ENCODE data around the gene C14orf93.
A peak's percentile ranks its signal among the peaks of the same experiment; 100 is the strongest.

C14orf93 gene

GRCh38 chr14:23055621-23056144 is 45.7 kb upstream of the C14orf93 start:
- Histone ChIP-seq H3K9ac (ENCODE audit: low read depth, low read length, poor library complexity, severe bottlenecking) (no peak overlapping the region), H4K20me1 (ENCODE audit: insufficient read depth, low read length, poor library complexity, severe bottlenecking) (no peaks in the 10 kb centered on the region), H3K9me2 (replicated peaks; ENCODE audit: low read depth, low read length) (no peaks in the 10 kb centered on the region), H3K4me2 (ENCODE audit: low read depth, low read length, poor library complexity, severe bottlenecking) (peak overlapping the region; percentile 94), H3F3A (ENCODE audit: low read depth) (no peaks in the 10 kb centered on the region), H3K4me3 (ENCODE audit: low read length, poor library complexity, severe bottlenecking) (no peak overlapping the region), H3K36me3 (ENCODE audit: insufficient read depth, low read length) (peaks cover 17% of the 10 kb centered on the region; the same call in 1 of the 2 replicates), H3K9me3 (ENCODE audit: insufficient read depth, low read depth, low read length) (no peaks in the 10 kb centered on the region), H3K4me1 (ENCODE audit: insufficient read depth, low read length, poor library complexity, severe bottlenecking) (peaks cover 13% of the 10 kb centered on the region), H3K27me3 (ENCODE audit: insufficient read depth, low read length, poor library complexity, severe bottlenecking) (no peaks in the 10 kb centered on the region), H3K79me2 (ENCODE audit: insufficient read depth, low read length) (no peaks in the 10 kb centered on the region), H2AFZ (ENCODE audit: low read length) (no peak overlapping the region)
- TF ChIP-seq, protein P1, sequence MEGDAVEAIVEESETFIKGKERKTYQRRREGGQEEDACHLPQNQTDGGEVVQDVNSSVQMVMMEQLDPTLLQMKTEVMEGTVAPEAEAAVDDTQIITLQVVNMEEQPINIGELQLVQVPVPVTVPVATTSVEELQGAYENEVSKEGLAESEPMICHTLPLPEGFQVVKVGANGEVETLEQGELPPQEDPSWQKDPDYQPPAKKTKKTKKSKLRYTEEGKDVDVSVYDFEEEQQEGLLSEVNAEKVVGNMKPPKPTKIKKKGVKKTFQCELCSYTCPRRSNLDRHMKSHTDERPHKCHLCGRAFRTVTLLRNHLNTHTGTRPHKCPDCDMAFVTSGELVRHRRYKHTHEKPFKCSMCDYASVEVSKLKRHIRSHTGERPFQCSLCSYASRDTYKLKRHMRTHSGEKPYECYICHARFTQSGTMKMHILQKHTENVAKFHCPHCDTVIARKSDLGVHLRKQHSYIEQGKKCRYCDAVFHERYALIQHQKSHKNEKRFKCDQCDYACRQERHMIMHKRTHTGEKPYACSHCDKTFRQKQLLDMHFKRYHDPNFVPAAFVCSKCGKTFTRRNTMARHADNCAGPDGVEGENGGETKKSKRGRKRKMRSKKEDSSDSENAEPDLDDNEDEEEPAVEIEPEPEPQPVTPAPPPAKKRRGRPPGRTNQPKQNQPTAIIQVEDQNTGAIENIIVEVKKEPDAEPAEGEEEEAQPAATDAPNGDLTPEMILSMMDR (conservative IDR thresholded peaks at IDR 0.05; ENCODE audit: low read length) = no peak
- TF ChIP-seq EZH2phosphoT487 (IDR thresholded peaks at IDR 0.05; ENCODE audit: borderline replicate concordance) = no peak

DNA sequence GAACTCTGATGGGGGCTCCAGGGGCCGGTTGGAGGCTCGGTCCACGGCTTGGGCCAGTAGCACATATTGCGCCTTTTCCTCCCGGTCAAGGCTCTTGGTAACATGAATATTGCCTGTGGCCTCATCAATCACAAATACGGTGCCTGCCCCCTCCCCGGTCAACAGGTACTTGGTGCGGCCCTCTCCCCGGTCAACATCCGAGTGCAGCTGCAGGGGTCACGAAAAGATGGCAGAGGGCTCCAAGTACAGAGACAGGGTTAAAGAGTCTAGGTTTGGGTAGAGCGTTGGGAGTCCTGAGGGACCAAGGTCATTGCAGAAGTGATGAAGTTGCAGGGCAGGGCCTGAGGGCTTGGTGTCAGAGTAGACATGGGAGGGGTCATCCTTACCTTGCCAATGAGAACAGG is 45.2 kb upstream of the C14orf93 start:
- Histone ChIP-seq H2AFZ (ENCODE audit: low read length) (no peak overlapping the region), H3F3A (ENCODE audit: low read depth) (no peaks in the 10 kb centered on the region), H3K9ac (ENCODE audit: low read depth, low read length, poor library complexity, severe bottlenecking) (no peak overlapping the region), H4K20me1 (ENCODE audit: insufficient read depth, low read length, poor library complexity, severe bottlenecking) (no peaks in the 10 kb centered on the region), H3K9me3 (ENCODE audit: insufficient read depth, low read depth, low read length) (no peaks in the 10 kb centered on the region), H3K27me3 (ENCODE audit: insufficient read depth, low read length, poor library complexity, severe bottlenecking) (no peaks in the 10 kb centered on the region), H3K4me1 (ENCODE audit: insufficient read depth, low read length, poor library complexity, severe bottlenecking) (peaks cover 13% of the 10 kb centered on the region), H3K36me3 (ENCODE audit: insufficient read depth, low read length) (peaks cover 12% of the 10 kb centered on the region; the same call in 1 of the 2 replicates), H3K4me3 (ENCODE audit: low read length, poor library complexity, severe bottlenecking) (no peak overlapping the region), H3K9me2 (replicated peaks; ENCODE audit: low read depth, low read length) (no peaks in the 10 kb centered on the region), H3K79me2 (ENCODE audit: insufficient read depth, low read length) (no peaks in the 10 kb centered on the region), H3K4me2 (ENCODE audit: low read depth, low read length, poor library complexity, severe bottlenecking) (no peak overlapping the region)
- TF ChIP-seq, protein P1 (conservative IDR thresholded peaks at IDR 0.05; ENCODE audit: low read length) = no peak
- TF ChIP-seq EZH2phosphoT487 (IDR thresholded peaks at IDR 0.05; ENCODE audit: borderline replicate concordance) = no peak

GRCh38 chr14:23054000-23054811 is 44.3 kb upstream of the C14orf93 start:
- Histone ChIP-seq H3K4me1 (ENCODE audit: insufficient read depth, low read length, poor library complexity, severe bottlenecking) (peaks cover 13% of the 10 kb centered on the region), H2AFZ (ENCODE audit: low read length) (no peak overlapping the region), H4K20me1 (ENCODE audit: insufficient read depth, low read length, poor library complexity, severe bottlenecking) (no peaks in the 10 kb centered on the region), H3F3A (ENCODE audit: low read depth) (no peaks in the 10 kb centered on the region), H3K27me3 (ENCODE audit: insufficient read depth, low read length, poor library complexity, severe bottlenecking) (no peaks in the 10 kb centered on the region), H3K79me2 (ENCODE audit: insufficient read depth, low read length) (no peaks in the 10 kb centered on the region), H3K4me3 (ENCODE audit: low read length, poor library complexity, severe bottlenecking) (no peak overlapping the region), H3K9me2 (replicated peaks; ENCODE audit: low read depth, low read length) (no peaks in the 10 kb centered on the region), H3K36me3 (ENCODE audit: insufficient read depth, low read length) (peaks cover 7% of the 10 kb centered on the region; the same call in 1 of the 2 replicates), H3K4me2 (ENCODE audit: low read depth, low read length, poor library complexity, severe bottlenecking) (no peak overlapping the region), H3K9me3 (ENCODE audit: insufficient read depth, low read depth, low read length) (no peaks in the 10 kb centered on the region), H3K9ac (ENCODE audit: low read depth, low read length, poor library complexity, severe bottlenecking) (no peak overlapping the region)
- TF ChIP-seq EZH2phosphoT487 (IDR thresholded peaks at IDR 0.05; ENCODE audit: borderline replicate concordance) = no peak
- TF ChIP-seq, protein P1 (conservative IDR thresholded peaks at IDR 0.05; ENCODE audit: low read length) = peak; percentile 69
